Glomerular endothelial cell (primary cell): ENCODE measurements around the gene NUCB2. TPM values are rescaled to one million over a fixed set of nuclear protein-coding genes. Genes with fewer than 3 reads are reported as not detected.

ENCODE experiments used
- DNase-seq: peaks from one replicate; pipeline ENCODE4 v3.0.0-alpha.2; 2011; ENCODE audit warnings: low read depth, low spot score; ENCODE audit errors: extremely low read depth
- total RNA-seq: library from RNA; depleted of rRNA; stranded (reverse); fragments of >200 nt; gene quantifications from 2 replicates; pipeline ENCODE4 v1.2.3, GENCODE V29; 2015

Gene NUCB2
- total RNA-seq, 1 donor from 2014 or later, result 61.7 TPM

- no peak for DNase-seq
Measured at GRCh38 chr11:17328871-17329494, 52.4 kb downstream of the NUCB2 start.

- DNase-seq, result no peak
Measured at GRCh38 chr11:17331669-17332068, 55.1 kb downstream of the NUCB2 start.

GRCh38 chr11:17333799-17334586 lies 57.5 kb downstream of the NUCB2 start:
- DNase-seq, result no peak

- DNase-seq, result no peak
Measured at GRCh38 chr11:17343257-17343656, 66.7 kb downstream of the NUCB2 start.

- no peak for DNase-seq
Measured at GRCh38 chr11:17343907-17344306, 67.4 kb downstream of the NUCB2 start.

DNA sequence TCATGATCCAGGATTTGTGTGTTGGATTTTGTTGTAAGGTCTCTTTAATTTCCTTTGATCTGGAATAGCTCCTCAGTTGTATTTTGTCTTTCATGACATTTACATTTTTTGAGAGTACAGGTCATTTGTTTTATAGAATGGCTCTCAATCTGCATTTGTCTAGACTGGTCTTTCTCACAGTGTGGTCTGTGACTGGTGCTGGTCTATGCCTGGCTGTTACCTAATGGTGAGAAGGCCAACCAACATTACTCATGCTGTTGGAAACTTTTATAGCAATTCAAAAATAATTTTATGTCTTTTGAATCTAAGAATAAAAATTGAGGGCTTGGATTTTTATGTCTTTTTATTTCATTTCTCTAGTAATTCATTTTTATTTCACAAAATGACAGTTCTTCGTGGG lies 71.1 kb downstream of the NUCB2 start:
- no peak for DNase-seq

- DNase-seq, result no peak
Measured at GRCh38 chr11:17350455-17351171, 74.1 kb downstream of the NUCB2 start.

- DNase-seq, result no peak
Measured at GRCh38 chr11:17351172-17351509, 74.6 kb downstream of the NUCB2 start.

GRCh38 chr11:17351510-17352176 lies 75.1 kb downstream of the NUCB2 start, which contains the start of gene NCR3LG1:
NCR3LG1 (plus strand) TSS chr11:17351800; CDS start chr11:17351970, 170 bp downstream.
- DNase-seq, result no peak

- DNase-seq, result no peak
Measured at GRCh38 chr11:17352950-17353820, 76.6 kb downstream of the NUCB2 start.

- DNase-seq, result no peak
Measured at GRCh38 chr11:17353821-17354600, 77.5 kb downstream of the NUCB2 start.

DNA sequence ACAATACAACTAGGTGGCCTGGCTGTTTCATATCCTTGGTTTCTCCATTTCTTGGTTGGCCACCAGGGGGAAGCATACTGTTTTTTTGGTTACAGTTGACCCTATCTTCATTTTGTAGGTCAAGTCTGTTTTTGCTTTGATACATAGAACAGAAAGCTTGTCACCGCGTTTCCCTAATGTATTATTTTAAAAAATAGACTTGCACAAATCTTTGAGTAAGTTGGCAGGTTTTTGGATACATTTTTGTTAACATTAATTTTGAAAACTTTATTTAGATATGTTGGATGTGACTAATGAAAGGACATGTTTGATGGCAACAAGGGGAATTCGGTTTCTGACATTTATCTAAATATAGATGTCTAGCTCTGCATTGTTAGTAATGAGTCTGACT lies 78.1 kb downstream of the NUCB2 start:
- DNase-seq, result peak; percentile 58

DNA sequence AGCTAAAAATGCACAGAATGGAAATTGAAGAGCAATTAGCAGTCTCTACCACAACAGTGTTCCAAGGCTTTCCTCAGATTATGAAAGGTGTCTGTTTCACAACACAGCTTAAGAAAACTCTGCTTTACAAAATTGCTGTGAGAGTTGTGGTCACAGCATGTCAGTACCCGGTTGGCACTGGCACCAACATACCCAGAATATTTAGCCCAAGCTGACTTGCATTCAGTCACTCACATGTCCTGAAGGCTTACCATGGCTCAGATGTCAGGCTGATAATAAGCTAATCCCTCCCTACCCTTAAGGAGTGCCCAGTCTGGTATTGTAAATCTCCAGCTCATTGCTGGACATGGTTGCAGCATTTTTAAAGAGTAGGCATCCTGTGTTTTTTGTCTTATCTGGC lies 90.0 kb downstream of the NUCB2 start:
- DNase-seq, result no peak

GRCh38 chr11:17368551-17368950 lies 92.0 kb downstream of the NUCB2 start:
- DNase-seq, result no peak

- DNase-seq, result no peak
Measured at GRCh38 chr11:17369094-17369493, 92.6 kb downstream of the NUCB2 start.

DNA sequence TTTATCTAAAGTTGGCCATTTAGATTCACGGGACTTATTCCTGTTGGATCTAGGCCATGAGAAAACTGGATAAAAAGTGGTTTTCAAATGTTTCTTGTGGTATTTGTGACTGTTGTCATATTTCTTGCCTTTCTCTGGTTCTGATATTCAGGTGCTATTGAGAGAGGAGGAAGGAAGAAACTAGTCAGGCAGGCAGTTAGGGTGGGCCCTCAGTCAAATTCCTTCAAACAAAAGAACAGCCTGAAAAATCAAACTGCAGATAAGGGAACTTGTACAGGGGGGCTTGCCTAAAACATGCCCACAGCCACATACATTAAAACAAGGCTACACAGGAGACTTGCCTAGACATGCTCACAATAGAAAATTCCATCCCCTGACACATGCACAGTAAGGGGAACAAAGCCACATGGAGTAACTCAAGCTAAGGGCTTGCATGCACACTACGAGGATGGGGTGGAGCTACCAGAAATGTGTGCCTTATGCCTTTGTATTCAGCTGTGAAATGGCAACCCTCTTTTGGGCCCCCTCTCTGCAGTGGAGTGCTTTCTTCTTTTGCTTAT lies 93.2 kb downstream of the NUCB2 start:
- DNase-seq, result no peak

DNA sequence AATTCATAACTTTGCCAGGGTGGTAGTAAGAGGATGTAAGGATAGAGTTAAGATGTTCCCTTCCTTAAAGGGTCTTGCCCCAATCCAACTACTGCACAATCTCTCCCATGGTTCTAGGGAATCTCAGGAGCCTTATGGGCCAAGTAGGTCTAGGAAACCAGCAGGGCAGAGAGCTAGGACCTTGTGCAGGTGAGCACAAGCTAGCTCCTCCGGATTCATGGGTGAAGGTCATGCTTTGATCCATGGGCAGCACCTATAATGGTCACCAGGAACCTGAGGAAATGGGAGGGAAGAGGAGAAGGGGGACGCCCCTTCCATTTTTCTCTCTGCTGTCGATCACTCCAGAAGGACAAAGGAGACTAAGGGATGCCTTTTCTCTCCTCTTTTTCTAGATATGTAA lies 95.1 kb downstream of the NUCB2 start:
- DNase-seq, result no peak

GRCh38 chr11:17375547-17375946 lies 99.0 kb downstream of the NUCB2 start:
- no peak for DNase-seq

DNA sequence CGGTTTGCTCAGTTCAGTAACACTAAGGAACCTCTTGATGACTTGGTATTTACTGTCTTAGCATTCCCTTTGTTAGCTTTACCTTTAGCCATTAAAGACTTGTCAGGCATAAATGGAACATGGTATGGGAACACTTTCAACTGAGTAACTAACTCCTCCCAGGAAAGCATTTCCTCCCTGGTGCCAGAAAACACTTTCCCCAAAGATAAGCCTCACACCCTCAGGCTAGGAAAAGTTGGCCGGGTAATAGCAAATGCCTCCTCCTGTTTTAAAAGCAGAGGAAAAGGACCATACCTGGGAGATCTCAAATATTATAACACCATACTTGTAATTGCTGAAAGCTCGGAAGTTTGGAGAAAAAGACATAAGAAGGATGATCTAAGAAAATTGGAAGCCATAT lies 100.0 kb downstream of the NUCB2 start:
- no peak for DNase-seq
